Measurements from ENCODE around the gene RRN3.

DNA sequence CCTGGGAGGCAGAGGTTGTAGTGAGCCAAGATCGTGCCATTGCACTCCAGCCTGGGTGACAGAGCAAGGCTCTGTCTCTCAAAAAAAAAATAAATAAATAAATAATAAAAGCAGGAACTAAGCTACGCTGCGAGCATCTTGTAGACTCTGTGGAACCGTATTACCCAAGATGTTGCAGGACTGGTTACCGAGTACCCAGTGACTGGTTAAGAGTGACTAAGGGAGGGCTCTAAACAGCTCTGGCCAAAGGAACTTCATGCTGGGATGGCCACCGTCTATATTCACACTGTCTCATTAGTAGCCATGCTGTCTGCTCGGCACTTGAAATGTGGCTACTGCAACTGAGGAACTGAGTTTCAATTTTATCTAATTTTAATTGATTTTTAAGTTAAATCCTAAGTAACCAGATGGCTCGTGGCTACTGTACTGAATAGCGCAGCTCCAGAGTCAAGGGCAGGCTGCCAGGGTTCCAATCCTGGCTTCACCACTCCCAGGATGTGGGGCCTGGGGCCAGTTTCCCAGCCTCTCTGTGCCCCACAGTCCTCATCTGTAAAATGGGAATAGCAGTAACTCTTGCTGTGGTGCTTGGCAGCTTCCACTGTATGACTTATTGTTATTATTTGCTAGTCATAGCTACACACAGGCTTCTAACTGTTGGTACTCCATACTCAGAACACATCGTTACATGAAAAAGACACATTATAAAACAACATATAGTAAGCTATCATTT, 41.2 kb downstream of the RRN3 start:
- TF ChIP-seq POLR2A (IDR thresholded peaks at IDR 0.05) (no peak), CTCF (IDR thresholded peaks at IDR 0.05) (no peak)
